Fibroblast of the aortic adventitia (primary cell): ENCODE results near the gene ZNF574. TPM values are rescaled to one million over a fixed set of nuclear protein-coding genes. Genes with fewer than 3 reads are reported as not detected.

Source experiments
- DNase-seq: peaks from one replicate; pipeline ENCODE4 v3.0.0-alpha.2; 2010; ENCODE audit warnings: low read depth
- H3K4me3 ChIP-seq: 2 replicates; pipeline ENCODE4 v1.5.1; 2011; ENCODE audit warnings: low read depth, mild to moderate bottlenecking, control low read depth, low read length, moderate library complexity
- CTCF ChIP-seq: IDR thresholded peaks from 2 replicates; pipeline ENCODE4 v1.5.1; 2011; ENCODE audit warnings: mild to moderate bottlenecking, low read length, control low read depth, inconsistent platforms; ENCODE audit not compliant: insufficient read depth
- total RNA-seq: library from RNA; depleted of rRNA; stranded (reverse); fragments of >200 nt; gene quantifications from 2 replicates; pipeline ENCODE4 v1.2.3, GENCODE V29; 2012; ENCODE audit warnings: low replicate concordance

Gene ZNF574
- total RNA-seq, 1 donor = 17.2 TPM

GRCh38 chr19:42048992-42049391, 27.0 kb upstream of the ZNF574 start:
- TF ChIP-seq CTCF = no peak
- H3K4me3 ChIP-seq = no peak overlapping the region
- no peak for DNase-seq

GRCh38 chr19:42051166-42052115, 24.5 kb upstream of the ZNF574 start:
- no peak for TF ChIP-seq CTCF
- no peak for DNase-seq
- H3K4me3 ChIP-seq = no peak overlapping the region

GRCh38 chr19:42052241-42052863, 23.6 kb upstream of the ZNF574 start:
- DNase-seq = no peak
- TF ChIP-seq CTCF = no peak

GRCh38 chr19:42053037-42053935, 22.7 kb upstream of the ZNF574 start:
- H3K4me3 ChIP-seq = no peak overlapping the region
- DNase-seq = no peak
- no peak for TF ChIP-seq CTCF

More at GRCh38 chr19:42052241-42052863, 23.6 kb upstream of the ZNF574 start:
- no peak overlapping the region for H3K4me3 ChIP-seq

GRCh38 chr19:42054205-42054604, 21.8 kb upstream of the ZNF574 start:
- no peak for TF ChIP-seq CTCF
- H3K4me3 ChIP-seq = no peak overlapping the region
- DNase-seq = no peak

- no peak for DNase-seq
- no peak overlapping the region for H3K4me3 ChIP-seq
- no peak for TF ChIP-seq CTCF
Observed at GRCh38 chr19:42057846-42058245, 18.1 kb upstream of the ZNF574 start.
